ENCODE data around the gene SCAP.

SCAP gene

DNA sequence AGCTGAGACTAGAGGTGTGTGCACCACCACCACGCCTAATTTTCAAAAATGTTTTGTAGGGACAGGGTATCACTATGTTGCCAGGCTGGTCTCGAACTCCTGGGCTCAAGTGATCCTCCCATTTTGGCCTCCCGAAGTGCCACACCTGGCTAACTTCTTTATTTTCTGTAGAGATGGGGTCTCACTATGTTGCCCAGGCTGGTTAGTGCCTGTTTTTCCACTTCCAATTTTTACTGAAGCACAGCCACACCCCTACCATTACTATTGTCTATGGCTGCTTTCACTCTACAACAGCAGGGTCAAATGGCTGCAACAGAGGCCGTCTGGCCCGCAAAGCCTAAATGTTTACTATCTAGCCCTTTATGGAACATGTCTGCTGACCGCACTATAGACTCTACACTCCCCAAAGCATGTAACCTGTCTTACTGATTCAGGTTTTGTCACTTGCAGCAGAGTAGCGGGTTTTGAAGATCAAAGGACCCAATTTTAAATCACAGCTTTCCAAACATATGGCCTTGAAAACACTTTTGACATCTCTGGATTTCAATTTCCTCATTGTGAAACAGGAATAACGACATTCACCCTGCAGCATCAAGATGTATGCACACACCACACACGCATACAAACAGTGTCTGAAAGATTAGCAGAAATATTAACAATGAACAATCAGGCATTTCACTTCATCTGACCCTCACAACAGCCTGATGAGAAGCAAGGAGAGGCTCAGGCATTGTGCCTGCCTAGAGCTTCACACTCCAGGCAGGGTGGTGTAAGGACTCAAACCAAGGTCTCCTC lies 46.1 kb downstream of the SCAP start:
- no peak for DNase-seq

DNA sequence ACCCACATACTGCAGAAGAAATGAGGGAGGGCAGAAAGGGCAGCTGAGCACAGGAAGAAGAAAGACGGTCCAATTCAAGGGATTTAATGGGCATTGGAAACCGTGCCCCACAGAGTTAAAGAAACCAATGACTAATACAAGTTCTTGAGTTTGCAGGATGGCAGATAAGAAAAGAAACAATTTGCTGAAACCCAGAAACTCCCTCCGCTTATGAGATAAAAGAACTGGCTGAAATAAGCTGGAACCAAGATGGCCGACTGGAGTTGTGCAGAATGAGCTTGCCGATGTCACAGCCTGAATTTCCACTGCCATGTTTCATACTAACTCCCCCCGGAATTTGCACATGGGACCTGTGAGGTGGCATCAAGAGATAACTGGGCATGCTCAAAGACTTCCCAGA lies 47.1 kb downstream of the SCAP start:
- DNase-seq: no peak

DNA sequence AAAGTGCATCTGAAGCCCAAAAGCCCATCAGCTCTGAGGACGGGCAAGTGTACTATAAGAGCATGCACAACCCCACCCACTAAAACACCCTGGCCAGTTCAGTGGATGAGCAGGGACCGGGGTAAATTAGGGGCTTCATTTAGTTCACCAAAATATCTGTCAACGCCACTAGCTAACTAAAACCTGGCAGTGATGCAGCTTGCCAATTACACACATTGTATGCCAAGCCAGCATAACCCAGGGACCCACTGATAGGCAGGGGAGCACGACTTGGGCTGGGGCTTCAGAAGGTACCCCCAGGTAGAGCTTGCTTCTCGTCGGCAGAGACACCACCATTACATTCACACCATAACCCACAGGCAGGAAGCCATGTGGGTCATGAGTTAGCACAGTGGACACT lies 47.9 kb downstream of the SCAP start:
- DNase-seq: no peak

DNA sequence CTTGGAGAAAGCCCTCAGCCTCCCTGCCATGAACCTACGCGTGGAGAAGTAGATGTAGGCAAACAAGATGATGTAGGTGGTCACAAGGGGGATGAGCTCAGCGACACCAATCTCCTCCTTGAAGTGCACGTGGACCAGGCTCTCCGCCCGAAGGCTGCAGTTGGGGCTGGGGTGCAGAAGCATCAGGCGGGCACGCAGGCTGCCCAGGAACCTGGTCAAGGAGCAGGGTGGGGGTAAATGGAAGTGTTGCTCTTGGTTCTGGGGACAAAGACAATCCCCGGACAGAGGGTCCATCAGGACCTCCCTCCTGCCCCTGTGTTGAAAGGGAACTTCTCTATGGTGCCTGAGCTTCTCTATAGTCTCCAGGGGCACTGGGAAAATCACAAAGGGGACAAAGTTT lies 49.8 kb downstream of the SCAP start:
- no peak for DNase-seq

DNA sequence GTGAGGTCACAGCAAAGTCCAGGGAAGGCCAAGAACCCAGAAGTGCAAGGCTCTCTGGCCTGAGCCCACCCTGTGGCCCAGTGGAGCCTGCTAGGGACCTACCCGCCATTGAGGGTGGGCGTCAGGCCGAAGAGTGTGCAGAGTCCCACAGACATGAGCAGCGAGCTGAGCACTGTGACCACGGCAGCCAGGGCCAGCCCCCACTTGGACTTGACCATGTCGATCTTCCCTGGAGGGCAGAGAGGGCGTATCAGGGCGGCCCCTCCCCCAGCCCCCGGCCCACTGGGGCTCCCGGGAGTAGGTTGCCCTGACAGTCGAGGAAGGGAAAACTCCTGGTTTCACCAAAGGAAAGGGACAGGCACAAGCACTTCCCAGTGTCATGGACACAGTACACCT lies 50.4 kb downstream of the SCAP start:
- DNase-seq: no peak

DNA sequence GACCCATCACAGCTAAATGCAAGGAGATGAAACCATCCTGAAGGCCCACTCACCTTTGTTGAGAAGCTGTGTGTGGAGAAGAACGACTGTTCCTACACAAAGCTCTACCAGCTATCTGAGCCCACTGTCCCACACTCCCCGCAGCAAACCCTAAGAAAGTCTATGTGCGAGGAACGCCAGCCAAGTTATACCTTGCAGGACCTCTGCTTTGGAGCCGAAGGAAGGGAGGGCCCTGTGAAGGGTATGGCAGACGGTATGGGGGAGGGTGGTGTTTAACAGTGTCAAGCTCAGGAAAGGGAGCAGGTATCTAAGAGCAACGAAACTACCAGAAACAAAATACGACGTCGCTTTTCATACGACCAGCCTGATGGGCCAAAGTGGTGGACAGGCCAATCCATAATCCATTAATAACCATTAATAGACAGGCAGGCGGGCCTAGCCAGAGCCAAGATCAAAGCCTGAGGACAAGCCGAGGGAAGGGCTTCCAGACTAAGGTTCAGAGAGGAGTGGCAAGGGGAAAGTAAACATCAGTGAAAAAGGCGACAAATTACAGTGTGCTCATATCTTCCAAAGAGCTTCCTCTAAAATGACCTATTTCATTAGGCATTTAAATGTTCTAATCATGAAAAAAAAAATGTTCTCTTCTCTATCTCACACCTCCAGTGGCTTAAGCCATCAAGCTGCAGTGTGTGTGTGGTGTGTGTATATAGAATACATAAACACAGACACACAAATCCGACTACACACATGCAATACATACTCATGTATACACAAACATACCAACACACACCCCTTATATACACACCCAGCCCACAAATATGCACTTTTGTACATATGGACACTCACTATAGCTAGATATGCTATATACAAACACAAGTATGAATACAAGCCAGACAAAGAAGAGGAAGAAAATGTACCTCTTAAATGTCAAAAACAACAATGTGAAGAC lies 51.0 kb downstream of the SCAP start:
- no peak for DNase-seq

DNA sequence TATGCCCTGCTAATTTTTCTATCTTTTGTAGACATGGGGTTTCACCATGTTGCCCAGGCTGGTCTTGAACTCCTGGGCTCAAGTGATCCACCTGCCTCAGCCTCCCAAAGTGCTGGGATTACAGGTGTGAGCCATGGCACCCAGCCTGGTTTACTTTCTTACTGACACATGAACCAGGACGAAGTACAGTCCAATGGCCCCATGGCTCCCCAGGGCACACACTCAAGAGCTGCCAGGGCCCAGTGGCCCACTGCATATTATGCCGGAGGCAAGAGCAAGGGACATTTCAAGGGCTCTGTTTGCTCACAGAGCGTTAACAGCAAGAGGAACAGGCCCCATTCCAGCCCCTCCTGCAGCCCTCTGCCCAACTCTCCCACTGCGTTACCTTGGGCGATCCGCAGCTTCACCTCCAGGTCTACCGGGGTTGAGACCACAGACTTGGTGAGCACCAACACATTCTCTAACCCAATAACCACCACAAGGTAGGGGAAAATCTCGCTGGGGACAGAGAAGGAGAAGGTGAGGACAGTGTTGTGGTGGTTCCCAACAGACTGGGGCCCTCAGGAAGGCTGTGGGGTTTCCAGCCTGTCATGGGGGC lies 52.1 kb downstream of the SCAP start:
- DNase-seq: no peak

DNA sequence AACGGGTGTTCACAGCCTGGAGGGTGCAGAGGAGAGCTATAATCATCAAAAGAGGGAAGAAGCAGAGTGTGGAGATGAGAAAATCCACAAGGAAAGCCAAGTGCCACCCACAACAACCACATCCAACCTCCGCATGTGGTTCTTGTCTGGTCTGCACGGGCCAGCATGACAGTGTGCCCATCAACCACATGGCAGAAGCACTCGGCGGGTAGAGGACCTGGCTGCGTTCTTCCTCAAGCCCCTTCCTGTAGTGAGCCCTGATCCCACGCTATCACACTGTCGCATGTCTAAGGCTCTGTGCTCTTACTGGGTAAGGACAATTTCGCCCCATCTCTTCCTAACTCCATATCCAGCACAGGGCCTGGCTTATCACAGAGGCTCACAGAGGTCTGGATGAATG lies 53.0 kb downstream of the SCAP start:
- no peak for DNase-seq

DNA sequence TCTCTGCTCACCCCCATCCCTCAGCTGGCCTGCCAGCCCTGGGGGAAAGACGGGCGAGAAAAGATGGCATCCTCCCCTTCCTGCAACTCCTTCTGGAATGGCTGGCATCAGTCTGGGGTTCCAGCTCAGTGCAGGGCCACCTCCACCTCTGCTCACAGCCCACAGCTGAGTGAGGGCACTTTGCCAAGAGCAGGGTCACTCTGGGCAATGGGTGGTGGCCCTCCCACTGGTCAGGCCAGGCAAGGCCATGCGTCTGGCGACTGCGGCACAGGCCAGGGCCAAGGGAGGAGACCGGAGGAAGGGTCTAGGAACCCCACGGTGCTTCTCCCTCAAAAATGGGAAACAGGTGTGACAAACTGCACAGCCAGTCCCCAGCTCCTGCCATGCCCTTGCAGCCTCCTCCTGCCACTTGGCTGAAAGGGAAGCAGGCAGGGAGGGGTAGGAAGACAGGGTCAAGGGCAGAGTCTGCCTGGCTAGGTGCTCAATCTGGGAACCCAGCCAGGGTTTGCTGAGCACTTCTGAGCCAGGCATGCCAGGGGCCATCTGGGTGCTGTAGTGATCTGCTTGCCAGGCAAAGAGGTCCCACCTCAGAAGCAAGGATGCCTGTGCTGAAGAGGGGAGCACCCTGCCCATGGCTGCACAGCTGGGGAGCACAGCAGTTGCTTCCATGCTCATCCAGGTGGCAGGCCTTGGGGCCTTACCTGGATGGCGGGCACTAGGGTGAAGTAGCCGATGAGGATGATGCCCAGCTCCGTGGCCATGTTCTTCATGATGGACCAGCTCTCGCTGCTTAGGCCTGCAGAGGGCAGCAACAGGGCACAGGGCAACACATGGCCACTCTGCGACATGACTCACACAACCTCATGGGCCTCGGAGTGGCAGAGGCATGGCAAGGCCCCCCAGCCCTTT lies 53.7 kb downstream of the SCAP start:
- peak; percentile 89 for DNase-seq

DNA sequence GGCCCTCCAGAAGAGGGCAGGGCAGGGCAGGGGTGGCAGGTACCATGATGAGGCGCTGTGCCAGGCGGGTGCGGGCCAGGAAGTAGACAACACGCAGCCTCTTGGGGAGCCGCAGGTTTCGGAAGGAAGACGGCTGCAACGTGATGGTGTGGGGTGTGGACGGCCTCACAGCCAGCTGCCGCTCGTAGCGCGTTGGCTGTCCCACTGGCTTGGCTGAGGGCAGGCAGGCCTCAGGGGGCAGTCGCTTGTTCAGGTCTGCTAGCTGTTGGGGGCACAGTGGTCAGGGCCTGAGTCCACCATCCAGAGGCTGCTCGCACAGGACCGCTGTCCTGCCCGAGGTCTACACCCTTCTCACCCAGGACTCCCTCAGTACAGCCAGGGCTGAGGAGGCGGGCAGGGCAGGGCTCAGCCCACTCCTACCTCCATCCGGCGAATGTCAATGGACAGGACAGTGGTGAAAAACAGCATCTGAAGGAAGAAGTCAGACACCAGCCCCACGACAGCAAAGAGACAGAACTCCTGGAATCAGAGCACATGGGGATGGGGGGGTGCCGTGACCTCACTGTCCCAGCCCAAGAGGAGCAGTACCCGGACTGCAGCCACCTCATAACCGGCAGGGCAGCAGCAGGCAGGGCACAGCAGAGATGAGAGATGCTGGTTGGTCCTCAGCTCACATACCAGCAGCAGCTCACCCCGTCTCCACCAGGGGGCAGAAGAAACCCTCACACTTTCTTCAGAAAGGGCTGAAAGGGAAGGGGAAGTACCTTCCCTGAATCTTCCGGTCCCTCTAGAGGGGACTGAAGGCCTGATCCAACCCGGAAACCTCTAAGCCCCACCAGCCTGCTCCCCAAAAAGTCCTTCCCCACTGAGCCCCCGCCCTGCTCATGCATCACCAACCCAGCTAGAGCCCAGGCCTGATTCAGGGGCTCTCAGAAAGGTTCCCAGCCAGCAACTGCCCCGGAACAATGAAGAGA lies 54.9 kb downstream of the SCAP start:
- peak; percentile 81 for DNase-seq

DNA sequence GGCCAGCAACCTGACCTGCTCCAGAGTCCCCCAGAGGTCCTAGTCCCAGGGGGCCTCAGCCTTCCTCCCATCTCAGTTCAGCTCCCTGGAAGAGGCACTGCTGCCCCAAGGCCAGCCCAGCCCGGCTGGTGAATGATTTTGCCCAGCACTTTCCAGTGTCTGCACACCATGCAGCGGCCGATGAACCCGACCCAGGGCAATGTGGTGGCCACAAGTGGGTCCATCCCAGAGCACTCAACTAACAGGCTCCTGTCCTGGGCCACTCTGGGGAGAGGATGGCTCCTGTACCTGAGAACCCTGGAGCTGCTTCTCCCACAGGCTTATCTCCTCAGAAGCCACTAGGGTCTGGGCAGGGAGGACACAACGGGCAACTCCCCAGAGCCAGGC lies 55.7 kb downstream of the SCAP start:
- DNase-seq: no peak

DNA sequence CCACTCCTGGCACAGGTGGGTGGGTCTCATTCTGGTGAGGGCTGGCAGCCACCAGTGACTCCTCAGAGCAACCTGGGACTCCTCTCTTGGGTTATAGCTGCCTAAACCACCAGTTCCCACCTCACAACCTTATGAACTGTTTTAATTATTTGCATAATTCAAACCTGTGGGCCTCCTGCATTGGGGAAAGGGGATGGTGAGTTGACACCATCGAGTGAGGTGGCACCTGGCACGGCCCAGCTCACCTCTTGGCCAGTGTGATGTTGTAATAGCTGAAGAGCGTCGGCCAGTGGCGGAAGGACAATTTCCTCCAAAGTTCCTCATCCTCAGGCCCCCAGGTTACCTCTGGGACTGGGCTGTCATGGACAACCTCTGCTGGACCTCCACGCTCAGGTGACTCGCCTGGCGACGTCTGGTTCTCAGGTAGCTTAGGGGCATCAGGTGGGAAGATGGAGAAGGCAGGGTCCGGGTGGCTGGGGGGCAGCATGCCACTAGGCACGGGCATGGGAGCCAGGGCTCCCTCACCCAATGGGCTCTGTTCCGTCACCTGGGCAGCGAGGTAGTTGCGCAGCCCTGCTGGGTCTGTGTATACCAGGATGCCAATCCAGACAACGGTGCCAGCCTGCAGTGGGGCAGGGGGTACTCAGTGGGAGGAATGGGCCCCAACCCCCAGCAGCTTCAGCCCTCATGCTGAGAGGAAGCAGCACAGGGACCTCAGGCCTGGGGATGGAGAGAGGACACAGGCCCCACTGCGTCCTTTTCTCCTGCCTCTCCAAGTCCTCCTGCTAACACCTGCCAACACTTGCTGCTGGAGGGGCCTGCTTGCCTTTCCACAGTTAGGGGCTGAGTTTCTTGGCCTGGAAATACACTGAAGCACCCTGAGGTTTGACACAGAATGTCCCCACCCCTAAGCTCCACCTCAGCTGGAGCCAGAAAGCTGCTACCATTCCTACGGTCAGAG lies 56.4 kb downstream of the SCAP start:
- no peak for DNase-seq

DNA sequence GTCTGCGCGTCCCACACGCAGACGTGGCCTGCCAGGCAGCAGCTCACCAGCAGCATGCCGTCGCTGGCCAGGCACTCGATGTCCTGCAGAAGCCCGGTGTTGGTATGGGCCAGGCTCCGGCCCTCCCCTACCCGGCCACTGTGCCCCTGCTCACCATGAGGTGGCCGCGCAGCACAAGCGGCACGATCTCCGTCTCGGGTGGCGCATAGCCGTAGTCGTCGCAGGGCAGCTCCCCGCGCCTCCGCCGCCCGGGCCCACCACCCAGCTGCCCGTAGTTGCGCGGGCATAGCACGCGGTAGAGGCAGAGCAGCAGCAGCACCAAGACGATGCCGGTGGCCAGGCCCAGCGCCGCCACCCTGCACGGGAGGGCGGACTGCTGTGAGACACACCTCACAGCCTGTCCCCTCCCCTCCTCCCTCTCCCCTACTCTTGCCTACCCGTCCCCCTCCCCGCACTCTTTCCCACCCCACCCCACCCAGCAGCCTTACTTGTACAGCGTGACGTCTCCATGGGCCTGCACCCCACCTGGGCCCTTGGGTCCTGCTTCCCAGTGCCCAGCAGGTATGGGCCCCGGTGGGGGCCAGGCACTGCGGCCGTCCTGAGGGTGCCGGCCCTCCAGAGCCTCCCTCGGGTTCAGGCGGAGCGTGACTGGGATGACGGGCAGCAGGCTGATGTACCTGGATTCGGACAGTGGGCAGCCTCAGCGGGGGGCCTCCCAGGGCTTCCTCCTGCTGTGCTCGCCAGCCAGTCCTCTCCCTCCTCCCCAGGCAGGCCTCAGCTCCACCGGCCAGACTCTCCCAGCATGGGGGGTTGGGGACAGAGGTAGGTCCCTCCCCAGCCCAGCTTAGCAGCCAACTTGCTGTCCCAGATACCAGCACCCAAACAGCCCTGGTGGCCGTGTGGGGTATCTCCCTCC lies 57.3 kb downstream of the SCAP start:
- no peak for DNase-seq

DNA sequence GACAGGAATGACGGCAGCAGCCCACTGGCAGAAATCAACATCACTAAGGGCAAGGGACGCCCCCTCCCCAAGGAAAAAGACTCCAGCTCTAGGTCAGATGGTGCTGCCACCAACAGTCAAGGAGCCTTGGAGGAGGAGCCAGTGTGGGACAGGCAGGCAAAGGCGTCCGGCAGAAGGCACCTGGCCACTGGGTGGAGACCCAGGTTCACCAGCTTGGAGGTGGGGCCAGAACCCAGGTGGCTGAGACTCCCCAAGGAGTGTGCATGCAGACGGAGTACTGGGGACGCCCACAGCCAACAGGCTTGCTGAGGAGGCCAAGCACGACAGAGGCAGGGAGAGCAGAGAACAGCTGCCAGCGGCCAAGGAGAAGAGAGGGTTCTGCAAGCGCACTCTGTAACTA lies 59.7 kb downstream of the SCAP start:
- no peak for DNase-seq

DNA sequence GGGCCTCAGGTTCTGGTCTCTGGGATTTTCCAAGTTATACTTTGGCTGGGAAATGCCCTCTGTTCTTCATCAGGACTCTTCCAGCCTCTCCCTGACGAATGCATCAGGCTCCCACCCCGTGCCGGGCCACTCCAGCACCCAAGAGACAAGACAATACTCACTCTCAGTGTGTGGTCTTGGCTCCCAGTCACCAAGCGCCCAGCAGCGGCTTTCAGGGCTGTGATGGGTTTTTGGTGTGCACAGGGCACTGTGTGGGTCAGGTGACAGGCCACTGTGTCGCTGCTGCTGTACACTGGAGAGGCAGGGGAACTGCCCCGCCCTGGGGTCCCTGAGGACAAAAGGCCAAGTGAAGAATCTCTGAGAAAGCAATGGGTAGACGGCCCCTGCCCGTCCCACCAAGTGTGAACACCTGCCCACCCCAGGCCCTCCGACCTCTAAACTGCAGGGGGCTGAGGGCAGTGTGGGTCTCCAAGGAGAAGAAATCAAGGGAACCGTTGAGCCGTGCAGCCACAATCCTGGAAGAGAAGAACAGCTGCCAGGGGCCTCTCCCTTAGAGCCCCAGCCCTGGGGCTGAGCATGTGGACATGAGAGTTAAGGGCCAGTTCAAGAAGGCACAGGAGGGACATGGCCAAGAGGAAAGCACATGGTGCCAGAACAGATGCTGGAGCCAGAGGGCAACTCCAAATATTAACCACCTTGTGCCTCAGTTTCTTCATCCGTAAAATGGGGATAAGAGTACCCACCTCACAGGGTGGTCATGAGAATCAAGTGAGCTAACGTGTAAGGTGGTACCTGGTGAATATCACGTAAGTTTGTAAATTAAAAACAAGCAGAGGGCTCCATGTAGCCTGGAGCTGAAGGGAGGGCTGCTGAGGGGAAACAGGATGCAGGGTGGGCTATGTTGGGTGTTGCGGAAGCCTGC lies 60.8 kb downstream of the SCAP start:
- no peak for DNase-seq

DNA sequence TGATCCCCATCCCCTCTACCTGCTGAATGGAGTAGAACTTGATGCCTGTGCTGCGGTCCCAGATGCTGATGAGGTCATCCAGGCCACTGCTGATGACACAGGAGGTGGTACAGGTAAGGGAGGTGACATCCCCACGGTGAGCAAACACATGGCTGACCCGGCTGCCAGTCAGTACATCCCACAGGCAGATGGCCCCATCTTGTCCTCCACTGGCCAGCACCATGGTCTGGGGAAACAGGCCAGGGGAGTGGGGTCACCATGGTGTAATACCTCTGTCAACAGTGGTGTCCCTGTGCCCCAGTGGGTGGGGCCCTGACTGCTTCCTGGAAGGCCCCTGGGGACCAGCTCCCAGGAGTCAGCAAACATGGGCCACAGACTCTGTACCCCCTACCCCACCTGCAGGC lies 61.6 kb downstream of the SCAP start:
- no peak for DNase-seq

DNA sequence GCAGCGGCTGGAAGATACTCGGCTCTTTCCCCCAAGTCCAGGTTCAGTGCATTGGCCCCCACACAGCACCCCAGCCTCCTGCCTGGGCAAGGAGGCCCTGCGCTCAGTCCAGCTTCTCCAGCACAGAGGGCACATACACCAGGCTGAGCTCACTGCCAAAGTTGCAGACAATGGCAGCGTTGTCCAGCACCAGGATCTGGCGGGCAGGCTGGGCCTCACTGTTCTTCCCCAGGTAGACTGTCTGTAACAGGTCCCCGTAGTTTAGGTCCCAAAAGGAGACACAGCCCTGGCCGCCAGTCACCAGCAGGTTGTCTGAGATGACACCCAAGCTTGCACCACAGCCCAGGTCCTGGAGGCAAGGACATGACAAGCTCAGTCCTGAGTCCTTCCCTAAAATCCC lies 62.0 kb downstream of the SCAP start:
- DNase-seq: no peak

All from NCI-H2029 (cell line).